NCI-H1092 treated with DMSO at 0.1 percent for 48 hours (cell line): ENCODE results near the gene JAML.
"Not testable (repeated sequence)": the region's sequence is repeated elsewhere in the genome, so short reads cannot be mapped to it uniquely, and the experiment has no call there.

ENCODE experiments used
- DNase-seq: peaks from one replicate; lab custom pipeline; 2025; lab: John Stamatoyannopoulos, UW

The JAML gene

GRCh38 chr11:118193910-118194566, 30.8 kb downstream of the JAML start:
- no peak for DNase-seq

DNA sequence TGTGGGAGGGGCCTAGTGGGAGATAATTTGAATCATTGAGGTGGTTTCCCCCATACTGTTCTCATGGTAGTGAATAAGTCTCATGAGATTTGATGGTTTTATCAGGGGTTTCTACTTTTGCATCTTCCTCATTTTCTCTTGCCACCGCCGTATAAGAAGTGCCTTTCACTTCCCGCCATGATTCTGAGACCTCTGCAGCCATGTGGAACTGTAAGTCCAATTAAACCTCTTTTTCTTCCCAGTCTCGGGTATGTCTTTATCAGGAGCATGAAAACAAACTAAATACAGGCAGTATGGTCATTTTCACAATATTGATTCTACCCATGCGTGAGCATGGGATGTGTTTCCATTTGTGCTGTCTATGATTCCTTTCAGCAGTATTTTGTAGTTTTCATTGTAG, 32.0 kb downstream of the JAML start:
- not testable (repeated sequence) for DNase-seq

GRCh38 chr11:118190942-118191506, 33.8 kb downstream of the JAML start:
- DNase-seq: not testable (repeated sequence)

DNA sequence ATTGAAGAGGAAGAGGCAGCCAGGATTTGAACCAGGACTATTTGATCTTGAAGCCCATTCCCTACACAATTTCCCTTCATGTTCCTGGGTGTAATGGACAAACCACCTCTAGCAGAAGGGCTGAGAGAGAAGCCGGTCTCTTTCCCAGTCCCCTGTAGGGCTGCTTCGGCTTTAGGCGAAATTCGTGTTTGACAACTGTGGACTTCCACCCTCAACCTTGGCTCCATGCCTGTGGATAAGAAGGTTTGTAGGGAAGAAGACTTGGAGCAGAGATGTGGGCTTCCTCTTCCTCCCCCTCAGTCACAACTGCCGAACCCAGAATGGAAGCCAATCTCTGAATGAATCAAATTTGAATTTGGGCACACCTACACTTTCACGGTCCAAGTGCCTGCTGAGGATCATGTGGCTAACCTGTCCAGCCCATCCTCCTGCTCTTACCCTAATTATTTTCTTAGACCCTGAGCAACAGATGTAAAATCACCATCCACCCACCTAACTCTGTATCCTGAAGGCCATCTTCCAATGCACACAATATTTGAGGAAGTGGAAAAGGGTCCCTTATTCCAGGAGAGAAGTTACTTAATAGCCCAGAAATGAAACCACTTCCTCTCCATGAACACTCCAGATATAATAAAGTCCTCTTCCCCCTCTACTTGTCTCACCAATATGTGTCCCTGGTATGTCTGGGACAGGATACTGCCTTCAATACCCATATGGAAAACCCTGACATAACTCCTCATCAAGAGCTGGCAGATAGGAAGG, 38.3 kb downstream of the JAML start:
- no peak for DNase-seq

DNA sequence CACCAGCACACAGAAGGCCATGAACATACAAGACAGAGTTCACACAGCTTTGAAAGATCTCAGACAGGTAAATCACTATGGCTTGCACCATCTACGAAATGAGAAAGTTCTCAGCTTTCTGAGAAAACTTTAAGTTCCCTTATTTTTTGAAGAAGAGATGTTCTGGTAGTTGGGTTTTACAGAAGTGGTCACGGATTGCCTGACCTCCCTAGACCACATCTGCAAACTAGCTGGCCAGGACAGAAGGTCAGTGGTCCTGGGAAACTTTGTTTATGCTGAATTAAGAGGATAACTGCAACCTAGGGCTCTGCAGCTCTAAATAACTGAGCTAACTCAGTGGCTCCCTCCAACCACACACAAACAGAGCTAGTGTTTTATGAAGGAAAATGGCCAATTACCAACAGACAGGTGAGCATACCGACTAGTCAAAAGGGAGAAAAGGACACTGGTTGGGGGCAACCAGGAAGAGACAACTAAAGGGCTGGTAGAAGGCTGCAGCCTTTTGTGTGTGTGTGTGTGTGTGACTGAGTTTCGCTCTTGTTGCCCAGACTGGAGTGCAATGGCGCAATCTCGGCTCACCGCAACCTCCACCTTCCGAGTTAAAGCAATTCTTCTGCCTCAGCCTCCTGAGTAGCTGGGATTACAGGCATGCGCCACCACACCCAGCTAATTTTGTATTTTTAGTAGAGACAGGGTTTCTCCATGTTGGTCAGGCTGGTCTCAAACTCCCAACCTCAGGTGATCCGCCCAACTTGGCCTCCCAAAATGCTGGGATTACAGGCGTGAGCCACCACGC, 39.8 kb downstream of the JAML start:
- DNase-seq: no peak

DNA sequence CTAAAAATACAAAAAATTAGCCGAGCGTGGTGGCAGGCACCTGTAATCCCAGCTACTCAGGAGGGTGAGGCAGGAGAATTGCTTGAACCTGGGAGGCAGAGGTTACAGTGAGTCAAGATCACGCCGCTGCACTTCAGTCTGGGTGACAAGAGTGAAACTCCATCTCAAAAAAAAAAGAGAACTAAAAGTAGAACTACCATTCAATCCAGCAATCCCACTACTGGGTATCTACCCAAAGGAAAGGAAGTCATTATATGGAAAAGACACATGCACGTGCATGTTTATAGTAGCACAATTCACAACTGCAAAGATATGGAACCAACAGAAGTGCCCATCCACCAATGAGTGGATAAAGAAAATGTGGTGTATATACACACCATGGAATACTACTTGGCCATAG, 41.1 kb downstream of the JAML start:
- not testable (repeated sequence) for DNase-seq

DNA sequence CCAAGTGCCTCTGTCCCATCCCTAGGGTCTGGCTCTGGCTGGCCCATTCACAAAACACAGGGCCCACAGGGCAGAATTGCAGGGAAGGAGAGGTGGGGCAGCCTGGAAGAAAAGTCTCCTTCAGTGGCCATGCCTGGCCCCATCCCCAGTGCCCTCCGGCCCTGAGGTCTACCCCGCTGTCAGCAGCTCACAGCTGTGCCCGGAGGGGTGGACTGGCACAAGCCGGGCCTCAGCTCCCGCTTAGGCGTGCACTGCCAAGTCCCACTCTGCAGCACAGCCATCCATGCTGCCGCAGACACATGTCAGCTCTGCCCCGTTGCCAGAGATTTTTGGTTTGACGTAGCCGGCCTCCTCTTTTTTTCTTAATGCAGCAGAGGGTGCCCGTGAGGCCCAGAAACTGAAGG, 44.5 kb downstream of the JAML start:
- DNase-seq: no peak

DNA sequence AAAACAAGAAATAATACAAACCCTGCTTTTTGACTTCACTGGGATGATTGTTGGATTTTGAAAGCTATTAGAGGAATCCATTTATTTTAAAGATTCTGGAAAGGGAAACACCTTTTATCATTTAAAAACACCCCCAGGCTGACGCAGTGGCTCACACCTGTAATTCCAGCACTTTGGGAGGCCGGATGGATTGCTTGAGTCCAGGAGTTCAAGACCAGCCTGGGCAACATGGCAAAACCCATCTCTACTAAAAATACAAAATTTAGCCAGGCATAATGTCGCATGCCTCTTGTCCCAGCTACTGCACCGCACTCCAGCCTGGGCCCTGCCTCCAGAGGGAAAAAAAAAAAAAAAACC, 48.1 kb downstream of the JAML start:
- no peak for DNase-seq

- no peak for DNase-seq
Measured at GRCh38 chr11:118175993-118176777, 48.6 kb downstream of the JAML start, which contains the start of gene SCN2B. SCN2B (minus strand) TSS chr11:118176639; CDS start chr11:118176431, 208 bp downstream.

- no peak for DNase-seq
Measured at GRCh38 chr11:118175031-118175992, 49.5 kb downstream of the JAML start.

DNA sequence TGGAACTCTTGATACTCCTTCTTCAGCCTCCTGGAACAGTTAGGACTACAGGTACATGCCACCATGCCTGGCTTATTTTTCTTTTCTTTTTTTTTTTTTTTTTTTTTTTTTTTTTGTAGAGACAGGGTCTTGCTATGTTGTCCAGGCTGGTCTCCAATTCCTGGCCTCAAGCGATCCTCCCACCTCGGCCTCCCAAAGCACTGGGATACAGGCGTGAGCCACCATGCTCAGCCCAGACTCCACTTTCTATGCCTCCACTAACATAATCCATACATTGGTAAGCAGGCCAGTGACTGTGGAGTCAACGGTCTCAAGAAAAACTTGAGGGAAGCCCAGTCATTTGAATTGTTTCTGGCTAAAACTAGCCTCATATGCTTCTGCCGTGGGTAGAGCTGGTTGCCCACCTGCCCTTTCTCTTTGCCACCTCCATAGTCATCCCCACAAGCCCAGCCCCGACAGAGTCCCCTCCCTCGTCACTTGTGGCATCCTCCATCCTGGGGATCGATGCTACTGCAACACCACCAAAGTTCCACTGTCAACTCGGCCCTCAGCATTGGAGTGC, 50.7 kb downstream of the JAML start:
- no peak for DNase-seq

GRCh38 chr11:118172356-118172755, 52.5 kb downstream of the JAML start:
- no peak for DNase-seq

DNA sequence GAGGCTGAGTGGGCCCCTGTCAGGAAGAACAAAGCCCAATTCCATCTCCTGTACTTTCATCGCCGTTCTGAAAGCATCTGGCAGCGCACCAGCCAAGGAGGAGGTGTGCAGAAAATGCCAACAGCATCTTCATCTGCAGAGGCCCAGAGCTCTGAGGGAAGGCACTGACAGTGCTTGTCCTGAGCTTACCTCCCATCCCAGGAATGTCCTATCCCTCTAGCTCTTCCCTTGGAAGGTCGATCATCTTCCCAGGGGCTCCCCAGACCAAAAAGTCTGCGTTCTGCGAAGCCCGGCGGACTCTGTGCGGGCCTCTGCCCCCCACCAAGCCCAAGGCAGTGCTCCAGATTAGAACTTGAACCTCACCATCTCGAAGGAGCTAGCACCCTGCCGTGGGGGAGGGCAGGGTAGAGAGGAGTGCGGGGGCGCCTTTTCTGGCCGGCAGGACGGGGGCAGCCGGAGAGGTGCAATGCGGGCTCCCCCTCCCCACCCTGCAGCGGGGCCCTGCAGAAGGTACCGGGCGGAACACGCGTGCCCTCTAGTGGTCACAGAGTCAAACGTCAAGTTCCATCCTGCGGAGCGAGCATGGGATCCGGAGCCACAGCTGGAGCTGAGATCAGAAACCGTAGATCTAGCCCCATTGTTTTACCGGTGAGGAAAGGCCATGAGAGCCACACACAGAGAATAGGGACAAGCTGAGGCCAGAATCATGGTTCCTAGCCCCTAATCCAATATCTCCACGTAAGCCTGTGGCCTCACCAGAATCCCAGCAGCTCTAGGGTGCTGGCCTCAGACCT, 53.3 kb downstream of the JAML start:
- peak; percentile 60 for DNase-seq

DNA sequence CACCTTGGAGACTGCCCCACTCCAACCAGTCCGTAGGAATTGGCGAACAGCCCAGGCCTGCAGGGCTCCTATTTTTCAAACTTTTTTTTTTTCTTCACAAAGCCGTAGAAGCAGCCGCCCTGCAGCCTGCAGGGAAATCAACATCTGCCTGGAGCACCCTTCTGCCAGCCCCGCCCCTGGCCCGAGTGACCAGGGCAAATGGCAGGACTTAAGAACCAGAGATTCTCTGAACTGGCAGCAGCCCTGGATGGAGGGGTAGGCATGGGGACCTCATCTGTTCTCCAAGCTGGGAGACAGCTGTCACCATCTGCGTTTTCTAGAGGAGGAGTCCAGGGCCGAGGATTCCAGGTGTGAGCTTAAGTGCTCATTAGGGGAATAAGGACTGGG, 53.9 kb downstream of the JAML start:
- DNase-seq: no peak

GRCh38 chr11:118170231-118170630, 54.6 kb downstream of the JAML start:
- no peak for DNase-seq

GRCh38 chr11:118169300-118170140, 55.3 kb downstream of the JAML start:
- no peak for DNase-seq

DNA sequence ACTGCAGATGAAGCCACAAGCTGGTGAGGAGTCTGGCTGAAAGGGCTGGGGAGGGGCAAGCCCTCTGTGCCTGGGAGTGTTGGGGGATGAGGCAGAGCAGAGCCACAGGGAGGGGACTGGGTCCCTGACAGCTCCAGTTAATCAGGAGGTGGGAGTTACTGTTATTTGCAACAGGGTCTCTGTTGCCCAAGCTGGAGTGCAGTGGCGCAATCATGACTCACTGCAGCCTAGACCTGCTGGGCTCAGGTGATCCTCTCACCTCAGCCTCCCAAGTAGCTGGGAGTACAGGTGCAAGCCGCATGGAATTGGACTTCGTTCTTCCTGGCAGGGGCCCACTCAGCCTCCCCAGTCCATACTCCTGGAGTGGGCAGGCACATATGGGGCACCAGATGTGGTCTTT, 56.1 kb downstream of the JAML start:
- DNase-seq: no peak

- no peak for DNase-seq
Measured at GRCh38 chr11:118168316-118168715, 56.5 kb downstream of the JAML start.
